ENCODE data around the gene MOSMO. TPM values are rescaled to one million over a fixed set of nuclear protein-coding genes. Genes with fewer than 3 reads are reported as not detected.

MOSMO gene
- total RNA-seq, 1 experiment from 2014 or later, result 27.6 TPM

GRCh38 chr16:22093996-22094395 is 86.1 kb downstream of the MOSMO start:
- no peaks in the 10 kb centered on the region for H3K79me2 ChIP-seq (ENCODE audit: insufficient read depth, low read length)
- intact Hi-C loops (cut with micrococcal nuclease), result no loop called here
- no peaks in the 10 kb centered on the region for H3K27me3 ChIP-seq (ENCODE audit: insufficient read depth, low read length)
- TF ChIP-seq, protein P1, sequence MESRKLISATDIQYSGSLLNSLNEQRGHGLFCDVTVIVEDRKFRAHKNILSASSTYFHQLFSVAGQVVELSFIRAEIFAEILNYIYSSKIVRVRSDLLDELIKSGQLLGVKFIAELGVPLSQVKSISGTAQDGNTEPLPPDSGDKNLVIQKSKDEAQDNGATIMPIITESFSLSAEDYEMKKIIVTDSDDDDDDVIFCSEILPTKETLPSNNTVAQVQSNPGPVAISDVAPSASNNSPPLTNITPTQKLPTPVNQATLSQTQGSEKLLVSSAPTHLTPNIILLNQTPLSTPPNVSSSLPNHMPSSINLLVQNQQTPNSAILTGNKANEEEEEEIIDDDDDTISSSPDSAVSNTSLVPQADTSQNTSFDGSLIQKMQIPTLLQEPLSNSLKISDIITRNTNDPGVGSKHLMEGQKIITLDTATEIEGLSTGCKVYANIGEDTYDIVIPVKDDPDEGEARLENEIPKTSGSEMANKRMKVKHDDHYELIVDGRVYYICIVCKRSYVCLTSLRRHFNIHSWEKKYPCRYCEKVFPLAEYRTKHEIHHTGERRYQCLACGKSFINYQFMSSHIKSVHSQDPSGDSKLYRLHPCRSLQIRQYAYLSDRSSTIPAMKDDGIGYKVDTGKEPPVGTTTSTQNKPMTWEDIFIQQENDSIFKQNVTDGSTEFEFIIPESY (IDR thresholded peaks at IDR 0.05; ENCODE audit: extremely low read depth, insufficient replicate concordance, low read length), result no peak
- TF ChIP-seq ZNF274 (IDR thresholded peaks at IDR 0.05; ENCODE audit: low read depth, low read length) (no peak), ELF1 (IDR thresholded peaks at IDR 0.05; ENCODE audit: borderline replicate concordance, low read depth) (no peak), CEBPB (IDR thresholded peaks at IDR 0.05; ENCODE audit: low read depth) (no peak), SIN3A (IDR thresholded peaks at IDR 0.05; ENCODE audit: low read depth) (no peak), EGR1 (IDR thresholded peaks at IDR 0.05; ENCODE audit: low read depth) (no peak), POLR2AphosphoS5 (IDR thresholded peaks at IDR 0.05; ENCODE audit: low read depth, low read length) (no peak), EZH2 (IDR thresholded peaks at IDR 0.05) (no peak), SP1 (IDR thresholded peaks at IDR 0.05; ENCODE audit: low read depth) (no peak), SRF (IDR thresholded peaks at IDR 0.05; ENCODE audit: low read depth) (no peak), EZH2phosphoT487 (IDR thresholded peaks at IDR 0.05; ENCODE audit: borderline replicate concordance) (no peak)
- TF ChIP-seq, protein P2, sequence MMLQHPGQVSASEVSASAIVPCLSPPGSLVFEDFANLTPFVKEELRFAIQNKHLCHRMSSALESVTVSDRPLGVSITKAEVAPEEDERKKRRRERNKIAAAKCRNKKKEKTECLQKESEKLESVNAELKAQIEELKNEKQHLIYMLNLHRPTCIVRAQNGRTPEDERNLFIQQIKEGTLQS (IDR thresholded peaks at IDR 0.05), result no peak
- no peaks in the 10 kb centered on the region for H3K9me2 ChIP-seq (ENCODE audit: insufficient read depth)
- H2AFZ ChIP-seq (ENCODE audit: low read depth, low read length, poor library complexity, severe bottlenecking), result no peak overlapping the region
- no peaks in the 10 kb centered on the region for H4K20me1 ChIP-seq (ENCODE audit: insufficient read depth)
- no peak overlapping the region for H3K27ac ChIP-seq (ENCODE audit: low read depth, low read length)
- no TSS peak for BruUV-seq (replicated peaks)
- RAD21 ChIA-PET (ENCODE audit: low non-redundant PET in 1 of 2, low total read pairs in 2 of 2, uncharacterized antibody in 2 of 2, unreplicated experiment in 2 of 2), result no interaction called here
- POLR2A ChIA-PET, result no interaction called here
- no peak overlapping the region for H3K4me3 ChIP-seq (replicated peaks in 1 of 2; ENCODE audit: low read depth in 1 of 2, low read length in 2 of 2)
- H3K36me3 ChIP-seq (ENCODE audit: control insufficient read depth in 1 of 2, insufficient read depth in 2 of 2, low read length in 2 of 2), result no peaks in the 10 kb centered on the region
- no peak for ATAC-seq
- no peak overlapping the region for H3K4me2 ChIP-seq (ENCODE audit: low read length)
- no peak overlapping the region for H3K9ac ChIP-seq (ENCODE audit: low read length)
- CTCF ChIA-PET, result interaction anchor here (1.4 kb wide), 1 partner anchor 16 kb away, joined by 7 read pairs; no protein-coding TSS in a partner anchor
- H3K4me1 ChIP-seq (ENCODE audit: control insufficient read depth in 1 of 2, insufficient read depth in 2 of 2, low read length in 2 of 2), result peaks cover 0 to 7% of the 10 kb centered on the region in 2 experiments; a peak in 2 of 4 replicates
- no peaks in the 10 kb centered on the region for H3K9me3 ChIP-seq (ENCODE audit: control insufficient read depth in 1 of 2, insufficient read depth in 1 of 2, low read depth in 1 of 2, low read length in 2 of 2)
- DNase-seq (ENCODE audit: low read depth, low spot score), result no peak
